ENCODE results near the gene CNTFR.
"Not testable (repeated sequence)": the region's sequence is repeated elsewhere in the genome, so short reads cannot be mapped to it uniquely, and the experiment has no call there.

The CNTFR gene

DNA sequence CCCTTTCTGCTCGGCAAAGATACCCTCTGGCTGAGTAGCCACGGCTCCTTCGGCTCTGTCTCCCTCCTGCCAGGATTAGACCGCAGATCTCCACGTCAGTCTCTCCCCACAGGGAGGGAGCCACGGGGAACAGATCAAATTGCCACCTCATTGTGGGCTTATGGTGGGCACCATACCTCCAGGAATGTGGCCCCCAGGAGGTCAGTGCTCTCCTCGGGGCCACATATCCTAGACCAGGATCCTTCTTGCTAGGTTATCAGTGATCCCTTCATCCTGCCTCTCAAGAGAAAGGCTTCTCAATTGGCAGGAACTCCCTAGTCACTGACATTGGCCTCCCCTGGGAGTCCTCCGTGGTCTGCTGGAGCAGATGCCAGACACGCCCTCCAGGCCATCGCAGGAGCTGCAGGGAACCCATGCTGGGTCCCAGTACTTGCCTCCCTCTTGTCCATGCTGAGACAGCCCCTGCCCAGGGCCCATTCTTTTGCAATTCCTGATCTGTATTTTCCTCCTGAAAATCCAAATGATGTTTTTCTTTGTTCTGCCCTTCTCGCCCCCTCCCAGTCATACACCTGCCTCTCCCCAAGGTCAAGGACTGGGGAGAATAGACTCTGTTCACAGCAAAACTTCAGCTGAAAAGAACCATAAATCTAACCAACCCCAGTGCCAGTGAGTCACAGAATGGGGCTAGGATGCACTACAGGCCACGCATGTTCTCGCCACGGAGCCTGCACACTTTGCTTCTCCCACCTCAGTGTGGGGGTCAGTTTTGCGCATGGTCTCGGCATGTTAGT is 35.1 kb downstream of the CNTFR start:
- DNase-seq: no peak

DNA sequence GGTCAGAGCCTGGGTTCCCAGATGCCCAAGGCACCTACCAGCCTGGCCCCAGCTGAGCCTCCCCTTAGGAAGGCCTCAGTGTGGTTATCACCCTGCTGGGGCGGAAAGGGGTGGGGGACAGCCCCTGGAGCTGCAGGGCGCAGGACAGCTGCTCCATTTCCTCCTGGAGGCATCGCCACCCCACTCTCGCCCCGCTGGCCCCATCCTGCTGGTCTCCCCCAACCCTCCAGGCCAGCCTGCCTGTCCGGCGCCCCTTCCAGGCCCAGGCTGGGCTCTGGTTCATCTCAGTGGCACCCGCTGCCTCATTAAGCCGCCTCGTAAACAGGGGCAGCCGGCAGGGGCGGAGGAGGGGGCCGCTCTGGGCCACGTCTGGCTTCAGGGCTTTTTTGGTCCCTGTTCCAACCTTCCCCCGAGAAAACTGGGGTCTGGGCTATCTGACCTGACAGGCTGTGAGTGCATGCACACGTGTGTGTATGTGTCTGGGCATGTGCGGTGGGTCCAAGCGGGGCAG is 36.0 kb downstream of the CNTFR start:
- no peak for DNase-seq

DNA sequence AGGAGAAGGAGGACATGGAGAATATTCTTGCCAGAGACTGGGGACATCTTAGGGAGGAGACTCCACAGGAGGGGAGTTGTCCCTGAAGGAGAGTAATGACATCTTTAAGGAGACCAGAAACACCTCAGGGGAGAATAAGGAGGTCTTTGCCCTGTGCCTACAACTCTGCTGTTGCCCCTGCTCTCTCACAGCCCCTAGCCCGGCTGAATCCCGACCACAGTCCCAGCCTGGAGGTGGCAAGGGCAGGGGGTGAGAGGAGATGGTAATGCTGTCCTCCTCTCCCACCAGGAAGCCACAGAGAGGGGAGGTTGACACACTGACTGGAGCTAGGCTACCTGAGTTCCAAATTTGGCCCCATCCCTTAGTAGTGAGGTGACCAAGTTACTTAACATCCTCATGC is 36.5 kb downstream of the CNTFR start:
- DNase-seq: no peak

DNA sequence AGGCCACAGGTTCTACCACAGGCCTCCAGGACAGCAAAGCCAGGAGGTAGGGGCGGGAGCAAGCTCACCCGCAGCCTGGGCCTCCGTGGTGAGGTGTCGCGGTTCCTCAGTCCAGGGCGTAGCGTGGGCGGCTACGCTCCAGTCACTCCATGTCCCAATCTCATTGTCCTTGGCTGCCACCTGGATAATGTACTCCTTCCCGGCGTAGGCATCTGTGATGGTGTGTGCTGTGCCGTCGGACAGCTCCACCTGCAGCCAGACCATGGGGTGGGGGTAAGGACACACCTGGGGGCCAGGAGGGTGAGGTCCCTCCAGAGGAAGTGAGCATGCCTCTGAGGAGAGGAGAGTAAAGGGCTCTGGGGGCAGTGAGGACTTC is 36.9 kb downstream of the CNTFR start:
- no peak for DNase-seq

DNA sequence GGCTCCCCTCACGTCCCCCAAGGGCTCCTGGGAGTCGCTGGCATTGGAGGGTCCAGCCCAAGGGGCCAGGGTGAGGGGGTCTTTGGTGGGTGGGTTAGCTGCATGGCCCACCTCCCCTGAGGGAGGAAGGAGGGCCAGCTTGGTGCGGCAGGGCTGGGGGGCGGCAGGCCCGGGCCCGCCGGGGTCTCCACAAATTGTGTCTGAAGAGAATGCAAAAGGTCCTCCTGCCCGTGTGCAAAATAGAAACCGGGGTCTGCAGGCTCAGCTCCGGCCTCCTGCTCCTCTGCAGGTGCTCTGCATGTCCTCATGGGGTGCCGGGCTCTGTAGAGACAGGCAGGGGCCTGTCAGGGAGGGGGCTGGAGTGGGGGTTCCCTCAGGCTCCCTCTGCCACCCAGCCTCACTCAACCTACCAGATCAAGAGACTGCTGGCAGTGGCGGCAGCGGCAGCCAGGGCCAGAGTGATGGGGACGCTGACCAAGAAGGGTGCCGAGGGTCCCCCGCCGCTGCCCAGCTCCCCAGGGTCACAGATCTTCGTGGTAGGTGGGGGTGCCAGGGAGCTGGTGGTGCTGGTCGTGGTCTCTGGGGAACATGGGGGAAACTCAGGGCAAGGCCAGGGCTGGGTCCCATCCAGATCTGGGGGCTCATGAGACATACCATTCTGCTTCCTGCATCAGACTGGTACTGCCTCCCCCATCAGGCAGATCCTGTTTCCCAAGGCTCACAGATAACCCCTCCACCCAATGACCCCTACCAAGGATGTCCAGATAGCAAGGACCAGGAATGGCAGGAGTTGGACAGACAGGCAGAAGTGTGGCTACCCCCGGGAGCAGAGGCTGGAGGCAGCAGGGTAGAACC is 37.5 kb downstream of the CNTFR start:
- DNase-seq: no peak

DNA sequence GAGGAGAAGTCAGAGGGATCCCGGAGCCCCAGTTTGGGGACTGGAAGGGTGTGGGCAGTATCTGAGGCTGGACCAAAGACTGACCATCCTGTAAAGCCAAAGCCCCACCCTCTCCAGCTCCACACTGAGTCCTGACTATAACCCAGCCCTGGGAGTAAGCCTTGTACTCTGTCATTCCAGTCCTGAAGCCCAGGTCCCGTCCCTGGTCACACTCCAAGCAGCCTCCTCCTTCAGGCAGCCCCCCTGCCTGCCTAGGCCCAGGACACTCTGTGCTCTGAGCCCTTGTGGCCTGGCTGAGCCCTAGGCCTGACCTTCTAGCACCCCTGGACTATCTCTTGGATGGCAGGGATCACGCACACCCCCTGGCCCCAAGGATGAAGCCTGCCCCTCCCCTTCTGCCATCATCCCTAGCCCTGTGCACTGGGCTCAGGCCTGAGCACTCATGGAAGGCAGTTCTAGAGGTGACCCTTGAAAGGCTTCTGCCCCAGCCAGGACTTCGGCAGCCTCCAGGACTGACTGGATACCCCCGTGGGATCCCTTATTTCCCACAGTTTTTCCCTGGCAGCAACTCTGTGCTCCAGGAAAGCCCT is 38.7 kb downstream of the CNTFR start:
- DNase-seq: no peak

DNA sequence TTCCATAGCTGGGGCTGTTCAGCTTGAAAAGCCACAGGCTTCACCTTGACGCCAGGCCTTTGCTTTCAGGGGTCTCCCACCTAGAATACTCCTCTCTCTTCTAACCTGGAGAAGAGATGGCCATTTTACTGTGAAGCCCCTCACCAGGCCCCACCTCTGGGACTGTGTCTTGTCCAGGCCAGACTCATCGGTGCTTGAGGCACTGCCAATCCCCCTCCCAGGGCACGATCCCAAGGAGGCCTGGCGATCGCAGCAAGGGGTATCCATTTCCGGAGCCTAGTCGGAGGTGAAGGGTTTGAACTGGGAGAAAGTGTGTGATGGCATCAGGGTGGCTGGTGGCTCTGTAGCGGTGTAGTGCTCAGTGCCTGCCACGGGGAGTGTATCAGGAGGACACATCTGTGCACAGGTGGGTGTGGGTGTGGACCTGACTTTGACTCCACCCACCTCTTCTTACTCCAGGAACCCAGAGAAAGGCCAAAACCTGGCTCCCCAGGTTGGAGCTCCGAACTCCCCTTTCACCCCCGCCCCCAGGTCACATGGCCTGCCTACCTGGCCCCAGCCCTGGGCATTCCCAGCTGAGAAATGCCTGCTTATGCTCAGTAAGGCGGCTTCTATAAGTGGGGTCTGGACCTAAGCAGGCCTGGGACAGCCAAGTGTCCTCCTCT is 39.4 kb downstream of the CNTFR start:
- DNase-seq: no peak

- DNase-seq: no peak
These were observed 40.2 kb downstream of the CNTFR start for GRCh38 chr9:34549407-34549732.

DNA sequence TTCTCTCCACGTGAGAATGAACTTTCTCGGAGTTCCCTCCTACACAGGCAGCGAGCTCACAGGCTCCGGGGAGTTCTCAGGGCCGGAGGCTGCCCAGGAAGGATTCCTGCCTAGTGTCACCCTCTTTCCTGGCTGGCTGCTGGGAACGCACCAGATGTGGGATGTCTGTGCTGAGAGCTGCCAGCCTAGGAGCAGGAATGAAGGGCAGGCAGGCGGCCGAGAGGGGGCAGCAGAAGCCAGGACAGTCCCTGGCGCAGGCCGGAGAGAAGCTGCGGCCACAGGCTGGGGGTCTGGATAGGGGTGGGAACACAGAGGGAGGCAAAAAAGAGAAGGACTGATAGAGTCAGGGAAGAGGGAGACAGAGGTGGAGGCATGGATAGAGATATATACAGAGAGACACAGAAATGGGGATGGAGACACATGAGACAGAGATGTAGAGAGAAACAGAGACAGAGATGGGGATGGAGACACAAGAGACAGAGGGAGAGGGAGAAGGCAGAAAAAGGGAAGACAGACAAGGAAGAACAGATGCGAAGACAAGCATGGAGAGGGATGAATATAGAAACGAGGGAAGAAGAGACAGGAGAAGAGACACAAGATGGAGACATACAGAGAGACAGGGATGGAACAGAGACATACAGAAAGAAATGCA is 41.4 kb downstream of the CNTFR start:
- DNase-seq: peak; percentile 56

GRCh38 chr9:34546834-34547827 is 42.4 kb downstream of the CNTFR start:
- peak; percentile 66 for DNase-seq

- no peak for DNase-seq
These were observed 43.3 kb downstream of the CNTFR start for GRCh38 chr9:34546102-34546833.

DNA sequence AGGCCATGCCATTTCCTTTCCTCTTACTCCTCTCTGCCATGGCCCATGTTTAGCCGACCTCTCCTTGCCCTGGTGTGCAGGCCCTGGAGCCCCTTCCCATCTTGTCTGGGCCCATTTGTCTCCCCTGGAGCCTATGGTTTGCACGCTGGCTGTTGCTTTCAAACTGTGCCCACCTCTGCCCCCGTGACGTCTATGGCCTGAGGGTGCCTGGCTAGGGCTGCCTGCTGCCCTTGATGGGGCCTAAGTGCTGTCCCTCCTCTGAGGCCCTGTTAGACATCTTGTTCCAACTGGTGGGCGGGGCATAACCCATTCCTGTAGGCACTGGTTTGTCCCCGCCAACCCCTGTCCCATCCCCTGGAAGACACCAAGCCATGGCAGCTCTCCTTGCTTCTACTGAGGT is 44.0 kb downstream of the CNTFR start:
- DNase-seq: no peak

DNA sequence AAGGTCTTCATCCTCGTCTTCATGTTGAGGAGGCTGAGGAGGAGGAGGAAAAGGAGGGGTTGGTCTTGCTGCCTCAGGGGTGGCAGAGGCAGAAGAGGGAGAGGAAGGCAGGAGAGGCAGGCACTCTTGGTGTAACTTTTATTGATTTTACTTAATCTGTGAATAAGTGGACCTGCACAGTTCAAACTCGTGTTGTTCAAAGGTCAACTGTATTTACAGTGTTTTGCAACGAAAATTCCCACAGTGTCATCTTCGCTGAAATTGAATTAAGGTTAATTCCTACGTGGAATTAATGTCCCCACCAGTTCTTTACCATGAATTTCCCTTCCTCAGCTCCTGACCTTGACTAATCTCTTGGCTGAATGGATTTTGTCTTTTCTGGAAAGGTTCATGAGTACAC is 45.5 kb downstream of the CNTFR start:
- no peak for DNase-seq

DNA sequence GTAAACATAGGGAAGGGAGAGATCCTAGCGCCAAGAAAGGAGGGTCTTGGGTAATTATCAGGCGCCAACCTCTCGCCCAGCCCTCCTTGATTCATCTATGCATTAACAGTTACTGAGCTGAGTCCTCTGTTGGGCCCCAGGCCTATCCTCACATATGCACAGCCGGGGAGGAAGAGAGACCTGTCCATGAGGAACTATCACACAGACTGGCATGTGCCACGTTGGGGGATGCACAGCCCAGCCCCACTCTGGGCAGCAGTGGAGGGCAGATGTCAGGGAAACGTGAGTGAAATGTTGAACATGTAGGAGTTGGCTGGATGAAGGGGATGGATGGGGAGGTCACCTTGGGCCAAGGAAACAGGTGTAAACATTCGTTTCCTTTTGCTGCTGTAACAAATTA is 48.0 kb downstream of the CNTFR start:
- DNase-seq: no peak

- peak; percentile 57 for DNase-seq
These were observed 48.7 kb downstream of the CNTFR start for GRCh38 chr9:34540827-34541226.

DNA sequence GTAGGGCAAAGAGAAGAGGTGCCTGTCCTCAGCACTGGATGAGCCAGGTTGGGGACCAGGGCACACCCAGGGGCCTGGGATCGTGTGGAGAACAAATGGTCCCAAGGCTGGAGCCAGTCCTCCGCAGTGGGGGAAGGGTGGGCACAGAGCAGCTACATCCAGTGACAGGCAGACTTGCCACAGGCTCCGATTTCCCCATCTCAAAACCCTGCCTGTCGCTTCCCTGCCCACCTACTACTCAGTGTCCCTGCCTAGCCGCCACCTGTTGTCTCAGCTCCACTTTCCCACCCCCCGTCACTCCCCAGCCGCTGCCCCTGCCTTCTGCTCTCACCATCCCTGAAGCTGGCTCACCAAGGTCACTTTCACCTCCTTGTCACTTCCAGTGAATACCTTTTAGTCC is 52.8 kb downstream of the CNTFR start:
- DNase-seq: no peak

- not testable (repeated sequence) for DNase-seq
These were observed 57.5 kb downstream of the CNTFR start for GRCh38 chr9:34532041-34532440.

DNA sequence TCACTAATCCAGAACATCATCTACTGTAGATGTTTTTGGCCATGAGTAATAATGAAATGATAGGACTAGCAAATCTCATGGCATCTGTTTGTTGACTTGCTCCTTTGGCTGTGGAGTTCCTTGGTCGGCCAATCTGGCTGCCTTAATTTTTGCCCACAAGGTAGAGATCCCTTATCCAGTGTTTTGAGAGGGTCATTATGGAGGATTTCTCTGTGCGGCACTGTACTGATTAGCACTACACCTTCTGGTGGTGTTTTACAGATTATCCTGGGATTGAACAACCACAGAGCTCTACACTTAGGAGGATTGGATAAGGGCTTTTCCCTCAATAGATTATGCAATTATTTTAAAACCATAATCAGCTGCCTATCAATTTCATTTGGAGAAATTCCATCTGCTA is 63.5 kb downstream of the CNTFR start:
- no peak for DNase-seq

- DNase-seq: no peak
These were observed 65.2 kb downstream of the CNTFR start for GRCh38 chr9:34524349-34524748.

DNA sequence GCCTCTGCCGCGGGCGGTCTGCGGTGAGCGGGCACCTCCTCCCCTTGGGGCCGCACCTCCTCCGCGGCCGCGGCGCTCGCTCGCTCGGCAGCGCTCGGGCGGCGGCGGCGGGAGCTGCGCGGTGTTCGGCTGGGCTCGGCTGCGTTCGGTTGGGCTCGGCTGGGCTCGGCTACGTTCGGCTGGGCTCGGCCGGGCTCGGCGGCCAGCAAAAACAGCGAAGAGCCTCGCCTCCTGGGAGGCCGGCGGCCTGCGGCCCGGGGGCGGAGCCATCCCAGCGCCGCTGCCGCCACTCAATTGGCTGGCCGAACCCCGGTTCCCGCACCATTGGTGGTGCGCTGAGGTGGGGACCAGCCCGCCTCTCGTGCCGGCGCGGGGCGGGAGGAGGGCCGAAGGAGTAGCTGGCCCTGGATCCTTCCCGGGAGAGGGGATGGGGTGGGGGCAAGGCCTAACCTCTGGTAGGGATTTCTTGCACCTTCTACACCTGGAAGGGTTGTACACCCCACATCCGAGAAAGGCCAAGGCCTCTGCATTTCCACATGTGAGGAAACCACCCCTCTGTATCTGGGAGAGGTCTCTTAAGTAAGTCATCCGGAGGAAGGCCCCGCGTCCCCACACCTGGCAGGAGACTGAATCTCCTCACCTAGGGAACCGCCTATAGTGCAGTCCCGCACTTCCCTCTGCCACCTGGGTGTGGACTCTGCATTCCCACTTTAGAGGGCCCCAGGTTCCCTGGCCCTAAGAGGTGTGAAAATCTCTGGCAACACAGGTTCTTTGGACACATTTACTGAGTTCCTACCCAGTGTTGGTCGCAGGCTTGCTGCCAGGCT is 66.3 kb downstream of the CNTFR start, which contains the start of gene ENHO:
Gene ENHO, minus strand, starts transcription at position 20 of the 827 bp plus-strand sequence. CDS start 1,295 bp downstream, outside the sequence.
- DNase-seq: peak; percentile 81

Data from HCEC 1CT (cell line).